ENCODE results near the gene MORN1.

GRCh38 chr1:2353551-2354438 lies 37.6 kb downstream of the MORN1 start:
- no peak for TF ChIP-seq CTCF (IDR thresholded peaks at IDR 0.05; ENCODE audit: low read length)
- no peak for TF ChIP-seq EZH2 (optimal IDR thresholded peaks at IDR 0.05; ENCODE audit: low read depth, low read length)

All from MM.1S (cell line).